Measurements from ENCODE around the gene RALGDS. TPM values are rescaled to one million over a fixed set of nuclear protein-coding genes. Genes with fewer than 3 reads are reported as not detected.

The RALGDS gene
- total and polyA plus RNA-seq, 2 experiments from 2014 or later: 8.6 to 20.3 TPM

GRCh38 chr9:133114886-133115603, 6.0 kb downstream of the RALGDS start:
- Mint-ChIP-seq H3K9me3 (no peaks in the 10 kb centered on the region; the same call in 2 of the 3 replicates), H3K27ac (no peak overlapping the region), H3K27me3 (ENCODE audit: insufficient read depth, low read depth, poor library complexity) (peaks cover 28% of the 10 kb centered on the region), H3K36me3 (ENCODE audit: low read depth) (no peaks in the 10 kb centered on the region), H3K4me1 (peaks cover 15% of the 10 kb centered on the region), H3K4me3 (no peak overlapping the region)
- peaks cover 26% of the 10 kb centered on the region; the same call in 1 of the 2 replicates for H3K27me3 ChIP-seq (ENCODE audit: insufficient read depth)
- H4K20me1 ChIP-seq (replicated peaks; ENCODE audit: insufficient read depth): no peaks in the 10 kb centered on the region; the same call in 1 of the 2 replicates
- H3K9me2 ChIP-seq (ENCODE audit: insufficient read depth): no peaks in the 10 kb centered on the region
- H3K4me2 ChIP-seq: no peak overlapping the region
- H2AFZ ChIP-seq: no peak overlapping the region
- no peaks in the 10 kb centered on the region for H3K36me3 ChIP-seq (ENCODE audit: insufficient read depth)
- TF ChIP-seq CREB1 (CRISPR knock-in tag; IDR thresholded peaks at IDR 0.05; ENCODE audit: low read depth): no peak
- TF ChIP-seq NANOG (IDR thresholded peaks at IDR 0.05; ENCODE audit: borderline replicate concordance): no peak
- TF ChIP-seq ZNF114 (CRISPR knock-in tag; IDR thresholded peaks at IDR 0.05): no peak
- no peak for TF ChIP-seq ZNF331 (CRISPR knock-in tag; IDR thresholded peaks at IDR 0.05; ENCODE audit: low read depth)
- TF ChIP-seq EZH2 (IDR thresholded peaks at IDR 0.05; ENCODE audit: low read depth, unreplicated experiment): no peak
- TF ChIP-seq POLR2AphosphoS5 (IDR thresholded peaks at IDR 0.05; ENCODE audit: low read depth): no peak
- TF ChIP-seq JUNB (IDR thresholded peaks at IDR 0.05; ENCODE audit: unreplicated experiment): no peak
- TF ChIP-seq ZNF462 (CRISPR knock-in tag; IDR thresholded peaks at IDR 0.05): no peak
- no peak for TF ChIP-seq EZH2phosphoT487 (IDR thresholded peaks at IDR 0.05; ENCODE audit: unreplicated experiment)
- no peak for TF ChIP-seq STAT1 (IDR thresholded peaks at IDR 0.05; ENCODE audit: unreplicated experiment)
- TF ChIP-seq CTCF (conservative IDR thresholded peaks at IDR 0.05; ENCODE audit: low read depth in 2 of 2): no peak
- TF ChIP-seq ETS1 (IDR thresholded peaks at IDR 0.05): no peak
- no peak for TF ChIP-seq REST (IDR thresholded peaks at IDR 0.05; ENCODE audit: unreplicated experiment)
- H3K4me3 ChIP-seq: no peak overlapping the region
- no peak for ATAC-seq
- no peak for DNase-seq (ENCODE audit: low spot score)
- H3K4me1 ChIP-seq (ENCODE audit: insufficient read depth): no peaks in the 10 kb centered on the region; the same call in 1 of the 2 replicates
- no peaks in the 10 kb centered on the region for H3K79me2 ChIP-seq (replicated peaks; ENCODE audit: insufficient read depth)
- H3K27ac ChIP-seq (ENCODE audit: low read depth): no peak overlapping the region
- H3F3A ChIP-seq (replicated peaks; ENCODE audit: low read depth): 0 out of 2 replicates have a peak, but pooled peaks cover 2% of the 10 kb centered on the region
